ENCODE data around the gene RUNDC3A. TPM values are rescaled to one million over a fixed set of nuclear protein-coding genes. Genes with fewer than 3 reads are reported as not detected.
A peak's percentile ranks its signal among the peaks of the same experiment; 100 is the strongest.

The RUNDC3A gene
- total and polyA plus RNA-seq, 2 of the 13 experiments (the other 11 are each of a cell fraction or from before 2014, with no cell fraction given) = 0.25 TPM; not detected in 1

GRCh38 chr17:44310609-44311376, 2.4 kb downstream of the RUNDC3A start (continued):
- no peak for TF ChIP-seq HOMEZ (CRISPR knock-in tag; IDR thresholded peaks at IDR 0.05; ENCODE audit: low read depth)
- TF ChIP-seq ZNF598 (CRISPR knock-in tag; IDR thresholded peaks at IDR 0.05; ENCODE audit: borderline replicate concordance) = no peak
- TF ChIP-seq ZNF329 (CRISPR knock-in tag; IDR thresholded peaks at IDR 0.05; ENCODE audit: low read depth) = no peak
- TF ChIP-seq ZNF788 (CRISPR knock-in tag; IDR thresholded peaks at IDR 0.05; ENCODE audit: borderline replicate concordance) = no peak
- no peak for TF ChIP-seq PCBP1 (IDR thresholded peaks at IDR 0.05; ENCODE audit: borderline replicate concordance, low read depth, low read length)
- no peak for TF ChIP-seq ZNF34 (CRISPR knock-in tag; IDR thresholded peaks at IDR 0.05; ENCODE audit: borderline replicate concordance)
- no peak for TF ChIP-seq RFX1 (IDR thresholded peaks at IDR 0.05)
- TF ChIP-seq HOXA3 (CRISPR knock-in tag; IDR thresholded peaks at IDR 0.05) = 0 out of 2 replicates have a peak, but pooled peaks have one; percentile 15
- TF ChIP-seq YY1 (IDR thresholded peaks at IDR 0.05; ENCODE audit: insufficient read depth, insufficient replicate concordance, low read depth, low read length) = no peak
- peak; percentile 34 for TF ChIP-seq SKI (IDR thresholded peaks at IDR 0.05; ENCODE audit: partially characterized antibody)
- TF ChIP-seq ZBTB40 (IDR thresholded peaks at IDR 0.05) = no peak
- no peak for TF ChIP-seq ZBTB40 (CRISPR knock-in tag; IDR thresholded peaks at IDR 0.05)
- TF ChIP-seq ATF7 (IDR thresholded peaks at IDR 0.05) = no peak
- no peak for TF ChIP-seq ATF7 (CRISPR knock-in tag; IDR thresholded peaks at IDR 0.05)
- no peak for TF ChIP-seq SIN3A (IDR thresholded peaks at IDR 0.05; ENCODE audit: borderline replicate concordance, low read depth, low read length)
- no peak for TF ChIP-seq ZNF766 (CRISPR knock-in tag; IDR thresholded peaks at IDR 0.05; ENCODE audit: borderline replicate concordance)
- no peak for TF ChIP-seq FOXC1 (CRISPR knock-in tag; IDR thresholded peaks at IDR 0.05; ENCODE audit: borderline replicate concordance)
